ENCODE data around the gene NRCAM. TPM values are rescaled to one million over a fixed set of nuclear protein-coding genes. Genes with fewer than 3 reads are reported as not detected.
"Not testable (repeated sequence)": the region's sequence is repeated elsewhere in the genome, so short reads cannot be mapped to it uniquely, and the experiment has no call there.

NRCAM gene
- total and polyA plus RNA-seq, 12 donors: 0.08 to 1.3 (median 0.38) TPM

GRCh38 chr7:108395426-108395825 is 60.8 kb downstream of the NRCAM start:
- Histone ChIP-seq H3K4me3 (no peak overlapping the region), H3K4me1 (no peaks in the 10 kb centered on the region), H3K27me3 (peaks cover 0 to 15% (median 4%) of the 10 kb centered on the region in 7 donors), H3K36me3 (no peaks in the 10 kb centered on the region), H3K9me3 (no peaks in the 10 kb centered on the region), H3K27ac (no peak overlapping the region)
- ATAC-seq (no peak), DNase-seq (no peak)
- no peak for TF ChIP-seq CTCF (IDR thresholded peaks at IDR 0.05)
- intact Hi-C loops (cut with DNase I): no loop called here

- H3K4me3 ChIP-seq; H3K27ac ChIP-seq; H3K9me3 ChIP-seq; intact Hi-C loops (cut with DNase I); H3K36me3 ChIP-seq; ATAC-seq; DNase-seq; H3K4me1 ChIP-seq: not testable (repeated sequence)
- WGBS, 2 donors: 70 to 71% methylated on average over 10 of the region's 10 CpGs
- H3K27me3 ChIP-seq: peaks cover 0 to 15% (median 0%) of the 10 kb centered on the region in 7 donors
These were observed 63.1 kb downstream of the NRCAM start for GRCh38 chr7:108393097-108393496.

- 73 to 87% methylated on average over 2 of the region's 2 CpGs for WGBS, 2 donors
- H3K27ac ChIP-seq; H3K36me3 ChIP-seq; H3K9me3 ChIP-seq; H3K27me3 ChIP-seq; H3K4me3 ChIP-seq; intact Hi-C loops (cut with DNase I); DNase-seq; ATAC-seq; H3K4me1 ChIP-seq: not testable (repeated sequence)
These were observed 68.5 kb downstream of the NRCAM start for GRCh38 chr7:108387686-108388085.

GRCh38 chr7:108385834-108386422 is 70.3 kb downstream of the NRCAM start:
- Histone ChIP-seq H3K36me3 (no peaks in the 10 kb centered on the region), H3K27me3 (no peaks in the 10 kb centered on the region), H3K4me1 (no peaks in the 10 kb centered on the region), H3K27ac (no peak overlapping the region), H3K4me3 (no peak overlapping the region), H3K9me3 (peaks cover 0 to 3% (median 0%) of the 10 kb centered on the region in 11 donors)
- no peak for TF ChIP-seq CTCF (IDR thresholded peaks at IDR 0.05)
- ATAC-seq (no peak), DNase-seq (no peak)
- intact Hi-C loops (cut with DNase I): no loop called here
- WGBS, 2 donors: 79 to 82% methylated on average over 2 of the region's 2 CpGs

GRCh38 chr7:108384716-108385483 is 71.3 kb downstream of the NRCAM start:
- Histone ChIP-seq H3K4me1 (no peaks in the 10 kb centered on the region), H3K4me3 (no peak overlapping the region), H3K27ac (no peak overlapping the region), H3K9me3 (peaks cover 0 to 3% (median 0%) of the 10 kb centered on the region in 11 donors), H3K27me3 (no peaks in the 10 kb centered on the region), H3K36me3 (no peaks in the 10 kb centered on the region)
- 68 to 70% methylated on average over 5 of the region's 5 CpGs for WGBS, 2 donors
- no peak for TF ChIP-seq CTCF (IDR thresholded peaks at IDR 0.05)
- DNase-seq (no peak), ATAC-seq (no peak)
- intact Hi-C loops (cut with DNase I): no loop called here
